B cell (primary cell): ENCODE results near the gene PLS3. TPM values are rescaled to one million over a fixed set of nuclear protein-coding genes. Genes with fewer than 3 reads are reported as not detected.

Experiments used
- ATAC-seq: fragments of 200-7000 bp; cut with Tn5 transposase; one replicate; pipeline ENCODE4 v1.10.0; 2021; ENCODE audit warnings: low read depth, mild to moderate bottlenecking, moderate number of reproducible peaks, moderate library complexity
- CTCF ChIA-PET: fragments of 350-600 bp; sonication (Branson Sonifier 250); formaldehyde crosslinking; loops from one replicate; lab custom pipeline; 2021; ENCODE audit warnings: antibody characterized with exemption, inconsistent platforms; lab: Charles Lee
- POLR2A ChIA-PET: fragments of 350-600 bp; sonication (Branson Sonifier 250); formaldehyde crosslinking; loops from one replicate; lab custom pipeline; 2021; ENCODE audit warnings: antibody characterized with exemption; lab: Charles Lee
- DNase-seq: peaks from one replicate; pipeline ENCODE4 v3.0.0; 2013
- H2AFZ ChIP-seq: 2 replicates; pipeline ENCODE4 v1.6.1; 2012; ENCODE audit warnings: mild to moderate bottlenecking, low read depth, low read length; ENCODE audit not compliant: insufficient read depth, poor library complexity, severe bottlenecking
- H3K27ac ChIP-seq, 2 donors: 1 replicate in 1 of 2; 2 replicates in 1 of 2; pipeline ENCODE4 v1.5.1; 2012 to 2013; ENCODE audit warnings: low read length in 2 of 2, mild to moderate bottlenecking in 2 of 2, moderate library complexity in 1 of 2
- H3K27me3 ChIP-seq, 4 experiments: fragments of 200-600 bp in 1 of 4; sonication (generic) in 1 of 4; replicated peaks in 1 of 4; 1 replicate in 2 of 4; 2 replicates in 2 of 4; pipeline versions ENCODE4 v1.6.1 to v1.7.0; 2013 to 2016; ENCODE audit warnings: low read length in 3 of 4, mild to moderate bottlenecking in 2 of 4, mixed read lengths in 1 of 4, moderate library complexity in 1 of 4; ENCODE audit not compliant: insufficient read depth in 4 of 4, control insufficient read depth in 3 of 4; ENCODE audit errors: control extremely low read depth in 1 of 4
- H3K36me3 ChIP-seq, 2 experiments: replicated peaks in 1 of 2; 1 replicate in 1 of 2; 2 replicates in 1 of 2; pipeline versions ENCODE4 v1.6.1 to v1.7.1; 2013; ENCODE audit warnings: low read length in 1 of 2; ENCODE audit not compliant: insufficient read depth in 2 of 2, control insufficient read depth in 1 of 2; ENCODE audit errors: control extremely low read depth in 1 of 2, extremely low read depth in 1 of 2
- H3K4me1 ChIP-seq, 2 donors: fragments of 200-600 bp in 1 of 2; sonication (generic) in 1 of 2; 1 replicate in 1 of 2; 2 replicates in 1 of 2; pipeline versions ENCODE4 v1.5.1 to v1.6.1; 2013 to 2017; ENCODE audit warnings: low read length in 2 of 2; ENCODE audit not compliant: control insufficient read depth in 2 of 2, insufficient read depth in 2 of 2
- H3K4me2 ChIP-seq: replicated peaks from 2 replicates; pipeline ENCODE3; 2012; ENCODE audit warnings: mild to moderate bottlenecking, low read depth, low read length; ENCODE audit not compliant: poor library complexity, severe bottlenecking
- H3K4me3 ChIP-seq, 5 experiments: fragments of 200-600 bp in 1 of 5; sonication (generic) in 1 of 5; 1 replicate in 3 of 5; 2 replicates in 2 of 5; pipeline versions ENCODE4 v1.5.1 to v1.7.0; 2011 to 2016; ENCODE audit warnings: low read length in 4 of 5, mild to moderate bottlenecking in 4 of 5, low read depth in 2 of 5, control low read depth in 1 of 5, moderate library complexity in 1 of 5; ENCODE audit not compliant: insufficient read depth in 1 of 5; ENCODE audit errors: control extremely low read depth in 1 of 5, extremely low read depth in 1 of 5
- H3K79me2 ChIP-seq: fragments of 200-600 bp; sonication (generic); one replicate; pipeline ENCODE4 v1.6.0; 2016; ENCODE audit warnings: low read length; ENCODE audit not compliant: control insufficient read depth, insufficient read depth
- H3K9ac ChIP-seq: fragments of 200-600 bp; sonication (generic); 2 replicates; pipeline ENCODE4 v1.6.1; 2017; ENCODE audit warnings: mild to moderate bottlenecking, low read length, moderate library complexity
- H3K9me3 ChIP-seq, 3 donors: one replicate each; pipeline versions ENCODE4 v1.6.1 to v1.7.1; 2013; ENCODE audit warnings: low read length in 2 of 3; ENCODE audit not compliant: control insufficient read depth in 2 of 3, insufficient read depth in 1 of 3; ENCODE audit errors: control extremely low read depth in 1 of 3
- H4K20me1 ChIP-seq: 2 replicates; pipeline ENCODE4 v1.6.0; 2012; ENCODE audit warnings: mild to moderate bottlenecking, low read length; ENCODE audit not compliant: insufficient read depth, control insufficient read depth, poor library complexity, severe bottlenecking
- H3K27ac Mint-ChIP-seq: one replicate; pipeline ENCODE4 v1.8.0; 2021; ENCODE audit warnings: mixed read lengths
- H3K27me3 Mint-ChIP-seq: one replicate; pipeline ENCODE4 v1.8.0; 2021; ENCODE audit warnings: mixed read lengths
- H3K4me1 Mint-ChIP-seq: one replicate; pipeline ENCODE4 v1.8.0; 2021; ENCODE audit warnings: mixed read lengths
- H3K4me3 Mint-ChIP-seq: one replicate; pipeline ENCODE4 v1.8.0; 2021; ENCODE audit warnings: mixed read lengths
- H3K9me3 Mint-ChIP-seq: one replicate; pipeline ENCODE4 v1.8.0; 2022; ENCODE audit warnings: mixed read lengths; ENCODE audit not compliant: insufficient read depth
- CTCF ChIP-seq: fragments of 200-600 bp; IDR thresholded peaks from one replicate; pipeline ENCODE4 v1.8.0; 2022; ENCODE audit warnings: antibody characterized with exemption, mild to moderate bottlenecking
- EZH2 ChIP-seq: IDR thresholded peaks from 2 replicates; pipeline ENCODE4 v1.6.1; 2012; ENCODE audit warnings: borderline replicate concordance, low read depth, mild to moderate bottlenecking, moderate library complexity, low read length; ENCODE audit not compliant: insufficient read depth, poor library complexity, severe bottlenecking
- WGBS: methylation state at CpG from one replicate; pipeline ENCODE4 v1.1.5; 2013; ENCODE audit warnings: missing lambda C conversion rate; ENCODE audit not compliant: insufficient coverage; 5-methylcytosine and 5-hydroxymethylcytosine counted together
- intact Hi-C: fragments of 100-400 bp; cut with micrococcal nuclease; formaldehyde crosslinking; loops from one replicate; pipeline ENCODE4 v1.10.0; 2022
- polyA plus RNA-seq: library from polyadenylated mRNA; depleted of rRNA; stranded (reverse); fragments of >200 nt; gene quantifications from 2 replicates; pipeline ENCODE4 v1.2.3, GENCODE V29; 2012
- total RNA-seq, 2 donors: library from RNA; stranded (reverse); fragments of 120-200 nt in 1 of 2; gene quantifications; 1 replicate in 1 of 2; 2 replicates in 1 of 2; pipeline versions ENCODE4 v1.2.3 to v1.2.4, GENCODE V29; 2013 to 2022

The PLS3 gene
- total and polyA plus RNA-seq, 2 donors (not counting 1 experiment from before 2014, with no cell fraction given): not detected

DNA sequence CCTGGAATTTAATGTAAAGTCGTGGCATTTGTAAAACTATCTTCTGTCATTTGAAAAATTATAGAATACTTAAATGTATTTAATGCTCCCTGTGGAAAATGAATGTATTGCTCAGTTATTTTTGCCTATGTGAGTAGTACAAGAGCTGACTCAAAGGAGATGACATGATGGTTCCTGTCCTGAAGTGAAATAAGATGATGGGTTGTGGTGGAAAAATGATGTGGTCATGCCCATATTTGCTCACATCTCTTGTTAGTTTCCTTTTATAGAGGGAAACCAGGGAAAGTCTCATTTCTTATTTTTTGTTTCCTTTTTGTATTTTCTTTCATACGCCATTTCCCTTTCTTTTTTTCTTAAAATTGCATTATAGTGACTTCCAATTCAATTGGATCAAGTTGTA is 23.7 kb downstream of the PLS3 start:
- Histone ChIP-seq H3K4me1 (no peaks in the 10 kb centered on the region), H3K9ac (no peak overlapping the region), H3K4me2 (no peak overlapping the region), H3K4me3 (no peak overlapping the region), H4K20me1 (no peaks in the 10 kb centered on the region), H3K9me3 (no peaks in the 10 kb centered on the region), H3K27ac (no peak overlapping the region), H3K36me3 (no peaks in the 10 kb centered on the region), H3K79me2 (no peaks in the 10 kb centered on the region), H3K27me3 (no peaks in the 10 kb centered on the region), H2AFZ (no peak overlapping the region)
- Mint-ChIP-seq H3K27ac (no peak overlapping the region), H3K27me3 (no peaks in the 10 kb centered on the region), H3K4me1 (no peaks in the 10 kb centered on the region), H3K9me3 (no peaks in the 10 kb centered on the region), H3K4me3 (no peak overlapping the region)
- TF ChIP-seq CTCF (no peak), EZH2 (no peak)
- ChIA-PET CTCF (no interaction called here), POLR2A (no interaction called here)
- no peak for DNase-seq
- intact Hi-C loops: no loop called here
- WGBS: no CpG with 5 or more reads among the region's 2 CpGs
- ATAC-seq: no peak

DNA sequence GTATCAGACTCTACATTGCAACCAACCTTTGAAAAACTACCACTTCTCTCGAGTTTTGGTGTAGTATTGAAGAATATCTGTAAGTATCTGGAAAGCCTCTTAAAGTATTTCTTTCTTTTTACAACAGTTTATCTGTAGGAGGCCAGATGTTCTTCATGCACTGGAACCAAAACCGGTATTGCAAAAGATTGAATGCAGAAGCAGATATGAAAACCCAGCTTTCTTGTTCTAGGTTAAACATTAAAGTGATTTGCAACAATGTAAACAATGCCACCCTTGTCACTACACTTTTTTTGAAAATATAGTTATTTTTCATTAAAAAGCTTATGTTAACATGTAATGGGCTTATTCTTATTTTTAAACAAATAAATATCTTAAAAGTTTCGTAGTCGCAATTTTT is 27.2 kb downstream of the PLS3 start:
- Histone ChIP-seq H3K9me3 (no peaks in the 10 kb centered on the region), H3K4me2 (no peak overlapping the region), H3K79me2 (no peaks in the 10 kb centered on the region), H3K27ac (no peak overlapping the region), H3K4me1 (no peaks in the 10 kb centered on the region), H3K9ac (no peak overlapping the region), H4K20me1 (no peaks in the 10 kb centered on the region), H3K27me3 (no peaks in the 10 kb centered on the region), H2AFZ (no peak overlapping the region), H3K36me3 (no peaks in the 10 kb centered on the region), H3K4me3 (no peak overlapping the region)
- no peak for TF ChIP-seq CTCF
- TF ChIP-seq EZH2: no peak
- no peaks in the 10 kb centered on the region for H3K9me3 Mint-ChIP-seq
- no CpG with 5 or more reads among the region's 4 CpGs for WGBS
- no peaks in the 10 kb centered on the region for H3K27me3 Mint-ChIP-seq
- POLR2A ChIA-PET: no interaction called here
- DNase-seq (no peak), ATAC-seq (no peak)
- H3K4me3 Mint-ChIP-seq: no peak overlapping the region
- no peaks in the 10 kb centered on the region for H3K4me1 Mint-ChIP-seq
- CTCF ChIA-PET: no interaction called here
- intact Hi-C loops: no loop called here
- no peak overlapping the region for H3K27ac Mint-ChIP-seq
